Measurements from ENCODE around the gene RIMS1.
"Not testable (repeated sequence)": the region's sequence is repeated elsewhere in the genome, so short reads cannot be mapped to it uniquely, and the experiment has no call there.

RIMS1 gene

DNA sequence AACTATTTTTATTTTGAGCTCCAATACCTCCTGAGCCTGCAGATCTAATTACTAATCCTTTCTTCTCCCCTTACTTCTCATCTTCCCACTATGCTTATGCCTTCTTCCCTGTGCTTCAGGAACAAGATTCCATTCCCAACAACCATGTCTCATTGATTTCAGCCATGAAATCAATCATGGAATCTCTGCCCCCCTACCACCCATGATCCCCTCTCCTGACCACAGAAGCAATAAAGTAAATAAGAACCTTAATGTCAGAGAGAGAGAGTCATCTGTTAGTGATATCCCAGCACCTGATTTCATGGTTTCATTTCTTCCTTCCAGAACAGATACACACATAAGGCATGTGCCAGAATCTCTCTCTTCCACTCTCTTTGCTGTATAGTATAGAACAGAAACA is 395.9 kb downstream of the RIMS1 start:
- no peaks in the 10 kb centered on the region for H3K36me3 ChIP-seq (ENCODE audit: insufficient read depth, low read length)
- no peaks in the 10 kb centered on the region for H3K27me3 ChIP-seq (ENCODE audit: insufficient read depth, low read length)
- no peaks in the 10 kb centered on the region for H3K4me1 ChIP-seq (ENCODE audit: insufficient read depth, low read length)
- no peak overlapping the region for H3K4me3 ChIP-seq (ENCODE audit: low read length)
- no peaks in the 10 kb centered on the region for H3K9me3 ChIP-seq (ENCODE audit: low read length)
- no peak overlapping the region for H2AFZ ChIP-seq (ENCODE audit: low read depth, low read length)

DNA sequence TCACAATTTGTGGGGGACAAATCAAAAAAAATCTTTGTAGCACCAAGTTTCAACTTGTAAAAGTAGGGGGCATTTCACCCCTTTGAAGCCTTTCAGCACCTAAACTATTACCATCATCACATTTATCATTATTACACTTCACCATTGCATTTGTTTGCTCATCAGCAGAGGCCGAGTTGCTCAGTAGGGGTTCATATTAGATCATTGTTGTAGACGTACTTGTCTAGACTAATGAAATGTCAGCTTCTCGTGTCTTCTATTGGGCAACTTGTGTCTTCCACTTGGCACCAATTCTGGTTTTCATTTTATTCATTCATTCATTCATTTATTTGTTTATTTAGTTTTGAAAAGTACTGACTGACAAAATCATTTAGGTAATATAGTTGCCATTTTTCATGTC is 397.2 kb downstream of the RIMS1 start:
- H3K27me3 ChIP-seq (ENCODE audit: insufficient read depth, low read length) = no peaks in the 10 kb centered on the region
- H3K9me3 ChIP-seq (ENCODE audit: low read length) = no peaks in the 10 kb centered on the region
- no peak overlapping the region for H3K4me3 ChIP-seq (ENCODE audit: low read length)
- no peaks in the 10 kb centered on the region for H3K36me3 ChIP-seq (ENCODE audit: insufficient read depth, low read length)
- peaks cover 5% of the 10 kb centered on the region for H3K4me1 ChIP-seq (ENCODE audit: insufficient read depth, low read length)
- H2AFZ ChIP-seq (ENCODE audit: low read depth, low read length) = no peak overlapping the region

DNA sequence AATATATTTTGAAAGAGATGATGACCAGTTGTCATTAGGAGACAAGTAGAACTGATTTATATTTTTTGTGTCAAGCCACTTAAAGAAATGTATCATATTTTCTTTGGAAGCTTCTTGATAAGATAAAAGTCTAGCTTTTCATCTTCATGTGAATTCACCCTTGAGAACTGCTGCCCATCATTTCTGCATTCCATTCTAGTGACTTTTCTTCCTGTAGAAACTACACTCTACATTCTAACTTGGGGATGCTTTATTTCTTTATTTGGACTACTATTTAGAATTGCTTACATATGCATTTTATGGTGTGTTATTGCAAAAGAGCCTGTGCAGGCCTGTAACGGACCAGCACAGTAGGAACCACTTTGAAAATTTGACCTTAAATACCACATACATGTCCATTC is 400.6 kb downstream of the RIMS1 start:
- H3K4me1 ChIP-seq (ENCODE audit: insufficient read depth, low read length) = peaks cover 13% of the 10 kb centered on the region
- no peaks in the 10 kb centered on the region for H3K27me3 ChIP-seq (ENCODE audit: insufficient read depth, low read length)
- H3K4me3 ChIP-seq (ENCODE audit: low read length) = no peak overlapping the region
- H3K9me3 ChIP-seq (ENCODE audit: low read length) = peaks cover 2% of the 10 kb centered on the region
- no peaks in the 10 kb centered on the region for H3K36me3 ChIP-seq (ENCODE audit: insufficient read depth, low read length)
- H2AFZ ChIP-seq (ENCODE audit: low read depth, low read length) = no peak overlapping the region

DNA sequence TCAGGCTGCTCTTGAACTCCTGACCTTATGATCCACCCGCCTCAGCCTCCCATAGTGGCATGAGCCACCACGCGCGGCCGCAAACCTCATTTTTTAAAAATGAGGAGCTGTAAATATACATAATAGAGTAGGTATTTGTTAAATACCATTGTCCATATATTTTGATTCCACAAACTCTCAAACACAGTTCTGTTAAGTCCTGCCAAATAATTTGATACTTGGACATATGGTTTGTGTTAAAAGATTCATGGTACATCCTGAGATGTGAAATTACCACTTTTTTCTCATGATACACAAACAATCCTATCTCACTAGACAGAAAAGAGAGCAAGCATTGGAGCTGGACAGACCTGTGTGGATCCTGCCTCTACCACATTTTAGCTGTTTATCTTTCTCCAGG is 401.5 kb downstream of the RIMS1 start:
- Histone ChIP-seq H2AFZ (ENCODE audit: low read depth, low read length) (no peak overlapping the region), H3K4me1 (ENCODE audit: insufficient read depth, low read length) (peaks cover 13% of the 10 kb centered on the region), H3K36me3 (ENCODE audit: insufficient read depth, low read length) (no peaks in the 10 kb centered on the region), H3K27me3 (ENCODE audit: insufficient read depth, low read length) (no peaks in the 10 kb centered on the region), H3K4me3 (ENCODE audit: low read length) (no peak overlapping the region), H3K9me3 (ENCODE audit: low read length) (peaks cover 2% of the 10 kb centered on the region)

DNA sequence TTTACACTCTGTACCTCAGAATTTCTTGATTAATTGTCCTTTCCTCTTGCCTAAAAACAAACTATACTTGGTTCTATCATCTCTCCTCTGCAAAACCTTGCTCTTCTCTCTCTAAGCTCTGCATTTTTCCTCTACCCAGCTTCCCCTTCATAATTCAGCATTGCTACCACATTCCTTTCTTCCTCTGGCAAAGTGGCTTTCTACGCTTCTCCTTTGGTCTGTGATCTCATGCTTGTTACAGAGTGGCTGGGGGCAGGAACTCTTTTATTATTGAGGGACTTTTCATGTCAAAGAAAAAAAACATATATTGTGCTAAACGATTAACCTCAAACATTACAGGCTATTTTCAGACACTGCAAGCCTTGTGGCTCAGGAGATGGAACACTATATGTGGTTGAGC is 402.2 kb downstream of the RIMS1 start:
- no peaks in the 10 kb centered on the region for H3K27me3 ChIP-seq (ENCODE audit: insufficient read depth, low read length)
- H3K4me1 ChIP-seq (ENCODE audit: insufficient read depth, low read length) = peaks cover 13% of the 10 kb centered on the region
- no peak overlapping the region for H3K4me3 ChIP-seq (ENCODE audit: low read length)
- H3K36me3 ChIP-seq (ENCODE audit: insufficient read depth, low read length) = no peaks in the 10 kb centered on the region
- peak overlapping the region; percentile 10 for H2AFZ ChIP-seq (ENCODE audit: low read depth, low read length)
- peaks cover 2% of the 10 kb centered on the region for H3K9me3 ChIP-seq (ENCODE audit: low read length)

DNA sequence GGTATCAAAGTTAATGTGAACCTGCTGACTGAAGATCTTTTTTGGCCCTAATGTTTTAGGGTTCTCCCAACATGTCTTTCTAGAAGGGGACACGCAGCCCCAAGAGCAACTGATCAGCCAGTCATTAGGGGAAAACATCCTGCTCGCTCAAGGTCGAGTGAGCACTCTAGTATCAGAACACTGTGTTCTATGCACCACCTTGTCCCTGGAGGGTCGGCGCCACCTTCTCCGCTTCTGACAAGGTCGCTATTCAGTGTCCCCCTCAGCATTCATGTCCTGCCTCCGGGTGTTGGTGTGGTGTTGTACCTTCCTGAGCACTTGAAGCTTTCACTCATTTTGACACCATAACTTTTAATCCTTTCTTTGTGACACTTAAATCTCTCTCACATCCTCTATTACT is 404.3 kb downstream of the RIMS1 start:
- Histone ChIP-seq H3K9me3 (ENCODE audit: low read length) (peaks cover 2% of the 10 kb centered on the region), H3K4me1 (ENCODE audit: insufficient read depth, low read length) (peaks cover 13% of the 10 kb centered on the region), H3K27me3 (ENCODE audit: insufficient read depth, low read length) (no peaks in the 10 kb centered on the region), H2AFZ (ENCODE audit: low read depth, low read length) (no peak overlapping the region), H3K36me3 (ENCODE audit: insufficient read depth, low read length) (no peaks in the 10 kb centered on the region), H3K4me3 (ENCODE audit: low read length) (no peak overlapping the region)

DNA sequence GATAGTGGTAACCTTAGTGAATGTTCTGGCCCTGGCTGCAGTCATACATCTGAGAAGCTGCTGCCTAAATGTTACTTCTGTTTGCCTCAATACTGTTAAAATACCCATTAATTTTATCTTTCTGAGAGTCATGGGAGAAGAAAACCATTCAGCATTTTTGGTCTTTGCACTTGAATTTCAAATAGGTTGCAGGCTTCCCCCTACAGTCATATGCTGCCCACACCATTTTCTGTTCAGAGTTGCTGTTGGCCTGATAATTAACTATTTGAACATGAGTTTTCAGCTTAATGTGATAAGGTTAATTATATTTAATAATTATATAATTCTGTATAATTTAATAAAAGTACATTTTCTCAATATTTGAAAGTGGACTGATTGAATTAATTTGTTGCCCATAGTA is 410.0 kb downstream of the RIMS1 start:
- Histone ChIP-seq H3K27me3 (ENCODE audit: insufficient read depth, low read length) (no peaks in the 10 kb centered on the region), H3K4me3 (ENCODE audit: low read length) (no peak overlapping the region), H3K4me1 (ENCODE audit: insufficient read depth, low read length) (no peaks in the 10 kb centered on the region), H3K9me3 (ENCODE audit: low read length) (no peaks in the 10 kb centered on the region), H2AFZ (ENCODE audit: low read depth, low read length) (no peak overlapping the region), H3K36me3 (ENCODE audit: insufficient read depth, low read length) (no peaks in the 10 kb centered on the region)

DNA sequence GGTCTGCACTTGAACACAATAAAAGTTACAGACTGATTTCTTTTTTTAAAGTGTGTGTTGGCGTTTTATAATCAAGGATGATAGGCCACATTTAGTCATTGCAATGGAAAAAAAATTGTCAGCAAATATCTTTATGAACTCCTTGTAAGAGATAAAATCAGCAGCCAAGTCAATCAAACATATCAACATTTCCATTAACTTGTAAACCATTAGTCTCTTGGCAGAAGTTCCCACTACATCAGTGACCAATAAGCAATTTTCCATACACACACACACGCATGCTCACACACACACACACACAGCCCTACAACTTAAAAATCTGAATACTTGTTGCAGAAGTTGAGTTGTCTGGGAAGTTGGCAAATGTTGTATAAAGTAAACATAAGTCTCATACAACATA is 419.6 kb downstream of the RIMS1 start:
- Histone ChIP-seq H3K4me1 (ENCODE audit: insufficient read depth, low read length) (no peaks in the 10 kb centered on the region), H3K36me3 (ENCODE audit: insufficient read depth, low read length) (no peaks in the 10 kb centered on the region), H3K27me3 (ENCODE audit: insufficient read depth, low read length) (no peaks in the 10 kb centered on the region), H3K4me3 (ENCODE audit: low read length) (no peak overlapping the region), H3K9me3 (ENCODE audit: low read length) (no peaks in the 10 kb centered on the region), H2AFZ (ENCODE audit: low read depth, low read length) (no peak overlapping the region)

DNA sequence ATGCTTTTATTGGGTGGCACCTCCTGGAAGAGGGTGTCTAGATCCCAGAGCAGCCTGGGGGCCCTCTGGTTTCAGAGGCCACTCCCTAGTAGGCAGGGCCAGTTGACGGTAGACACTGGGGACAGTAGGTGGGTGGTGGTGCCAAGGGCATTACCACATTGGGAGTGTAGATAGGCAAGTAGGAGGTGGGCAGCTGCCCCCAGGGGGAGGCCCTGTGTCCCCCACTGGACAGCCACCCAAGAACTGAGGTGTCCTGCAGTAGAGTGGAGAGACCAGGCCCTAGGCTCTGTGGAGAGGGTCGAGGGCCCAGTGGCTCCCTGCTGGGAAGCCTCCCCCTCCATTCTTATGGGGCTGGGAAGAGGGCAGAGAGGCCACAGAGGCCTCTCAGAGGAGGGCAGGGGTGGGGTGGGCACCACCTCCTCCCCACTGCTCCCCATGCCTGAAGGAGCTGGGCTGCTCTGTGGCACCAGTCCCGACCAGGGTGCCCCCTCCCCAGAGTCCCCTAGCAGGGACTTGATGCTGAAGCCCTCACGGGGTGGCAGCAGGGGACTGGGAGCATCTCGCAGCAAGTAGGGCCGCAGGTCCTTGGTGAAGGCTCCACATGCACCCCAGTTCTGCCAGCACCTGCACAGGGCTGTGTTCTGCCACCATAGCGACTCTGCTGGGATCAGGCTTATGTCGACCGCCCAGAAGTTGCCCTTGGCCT is 430.5 kb downstream of the RIMS1 start:
- H3K4me1 ChIP-seq (ENCODE audit: insufficient read depth, low read length) = no peaks in the 10 kb centered on the region
- no peak overlapping the region for H2AFZ ChIP-seq (ENCODE audit: low read depth, low read length)

DNA sequence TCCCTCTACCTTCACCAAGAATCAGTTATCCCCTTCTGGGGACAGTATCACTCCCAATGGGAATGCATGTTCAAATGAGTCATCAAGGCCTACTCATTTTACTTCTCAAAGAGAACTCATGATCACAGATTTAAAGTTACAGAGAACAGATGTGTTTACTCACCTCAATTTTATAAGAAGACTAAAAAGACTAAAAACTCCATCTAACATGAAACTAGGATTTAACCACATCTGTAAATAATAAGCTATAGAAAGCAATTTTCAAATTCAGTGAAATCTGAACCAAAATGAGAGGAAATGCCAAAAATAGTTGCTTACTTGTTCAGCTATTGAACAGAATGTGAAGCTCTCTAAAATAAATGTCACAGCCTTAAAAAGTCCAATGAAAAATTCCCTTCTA is 435.4 kb downstream of the RIMS1 start:
- H3K27me3 ChIP-seq (ENCODE audit: insufficient read depth, low read length) = no peaks in the 10 kb centered on the region
- H3K4me3 ChIP-seq (ENCODE audit: low read length) = no peak overlapping the region
- H2AFZ ChIP-seq (ENCODE audit: low read depth, low read length) = no peak overlapping the region
- no peaks in the 10 kb centered on the region for H3K9me3 ChIP-seq (ENCODE audit: low read length)
- H3K4me1 ChIP-seq (ENCODE audit: insufficient read depth, low read length) = peaks cover 8% of the 10 kb centered on the region
- no peaks in the 10 kb centered on the region for H3K36me3 ChIP-seq (ENCODE audit: insufficient read depth, low read length)

More for the DNA sequence above, 430.5 kb downstream of the RIMS1 start:
- Histone ChIP-seq H3K36me3 (ENCODE audit: insufficient read depth, low read length) (no peaks in the 10 kb centered on the region), H3K9me3 (ENCODE audit: low read length) (no peaks in the 10 kb centered on the region), H3K27me3 (ENCODE audit: insufficient read depth, low read length) (no peaks in the 10 kb centered on the region), H3K4me3 (ENCODE audit: low read length) (no peak overlapping the region)

DNA sequence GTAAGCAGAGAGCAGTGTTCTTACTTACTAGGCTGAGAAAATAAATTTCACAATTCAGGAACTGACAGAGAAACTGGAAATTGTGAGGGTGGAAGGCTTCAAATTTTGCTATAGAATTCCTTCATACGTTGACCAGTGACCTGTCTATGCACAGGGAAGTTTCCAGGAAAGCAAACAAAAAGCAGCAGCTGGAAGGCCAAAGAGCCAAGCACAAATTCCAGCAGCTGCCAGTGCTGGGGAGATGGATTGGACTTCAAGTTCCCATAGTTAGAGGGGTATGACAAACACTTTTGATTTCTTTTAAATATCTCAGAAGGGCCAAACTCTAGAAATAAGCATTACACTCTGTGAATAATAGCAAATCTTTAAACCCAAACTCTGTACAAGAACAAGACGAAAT is 436.4 kb downstream of the RIMS1 start:
- Histone ChIP-seq H3K4me1 (ENCODE audit: insufficient read depth, low read length) (peaks cover 11% of the 10 kb centered on the region), H3K9me3 (ENCODE audit: low read length) (no peaks in the 10 kb centered on the region)

DNA sequence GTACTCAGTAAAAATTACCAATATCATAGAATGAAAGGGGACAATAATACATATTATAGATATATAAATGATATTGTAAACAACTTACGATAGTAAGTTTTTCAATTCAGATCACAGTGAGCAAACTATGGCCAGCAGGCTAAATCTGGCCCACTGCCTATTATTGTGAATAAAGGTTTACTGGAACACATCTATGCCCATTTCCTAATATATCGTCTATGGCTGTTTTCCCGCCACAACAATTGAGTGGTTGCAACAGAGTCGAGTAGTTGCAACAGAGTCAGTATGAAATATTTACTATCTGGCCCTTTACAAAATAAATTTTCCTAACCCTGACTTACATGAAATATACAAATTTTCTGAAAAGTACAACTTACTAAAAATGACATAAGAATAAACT is 438.2 kb downstream of the RIMS1 start:
- Histone ChIP-seq H3K27me3 (ENCODE audit: insufficient read depth, low read length) (no peaks in the 10 kb centered on the region), H3K36me3 (ENCODE audit: insufficient read depth, low read length) (no peaks in the 10 kb centered on the region), H3K9me3 (ENCODE audit: low read length) (no peaks in the 10 kb centered on the region)

More for the DNA sequence above, 436.4 kb downstream of the RIMS1 start:
- Histone ChIP-seq H3K27me3 (ENCODE audit: insufficient read depth, low read length) (no peaks in the 10 kb centered on the region), H3K4me3 (ENCODE audit: low read length) (no peak overlapping the region), H3K36me3 (ENCODE audit: insufficient read depth, low read length) (no peaks in the 10 kb centered on the region), H2AFZ (ENCODE audit: low read depth, low read length) (no peak overlapping the region)

DNA sequence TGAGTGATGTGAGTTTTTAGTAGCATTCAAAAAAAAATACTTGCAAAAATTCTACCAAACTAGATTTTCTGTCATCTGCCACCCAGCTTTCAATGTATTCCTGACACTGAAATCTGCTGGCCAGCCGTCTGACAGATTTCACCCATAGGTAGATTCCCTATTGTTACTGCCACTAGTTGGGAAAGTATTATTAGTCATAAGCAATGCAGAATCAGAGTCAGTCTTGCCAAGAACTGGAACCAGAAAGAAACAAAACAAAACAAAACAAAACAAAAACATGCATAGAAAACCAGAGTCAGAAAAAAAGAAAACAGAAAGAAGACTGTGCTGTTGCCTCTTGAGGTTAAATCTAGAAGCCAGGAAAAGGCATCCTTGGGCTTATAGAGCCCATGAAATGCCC is 442.4 kb downstream of the RIMS1 start:
- Histone ChIP-seq H3K4me3 (ENCODE audit: low read length) (no peak overlapping the region), H3K9me3 (ENCODE audit: low read length) (no peaks in the 10 kb centered on the region), H3K4me1 (ENCODE audit: insufficient read depth, low read length) (peaks cover 5% of the 10 kb centered on the region), H3K27me3 (ENCODE audit: insufficient read depth, low read length) (no peaks in the 10 kb centered on the region), H3K36me3 (ENCODE audit: insufficient read depth, low read length) (no peaks in the 10 kb centered on the region), H2AFZ (ENCODE audit: low read depth, low read length) (no peak overlapping the region)

More for the DNA sequence above, 438.2 kb downstream of the RIMS1 start:
- H3K4me1 ChIP-seq (ENCODE audit: insufficient read depth, low read length) = peaks cover 11% of the 10 kb centered on the region
- H2AFZ ChIP-seq (ENCODE audit: low read depth, low read length) = no peak overlapping the region
- H3K4me3 ChIP-seq (ENCODE audit: low read length) = no peak overlapping the region

DNA sequence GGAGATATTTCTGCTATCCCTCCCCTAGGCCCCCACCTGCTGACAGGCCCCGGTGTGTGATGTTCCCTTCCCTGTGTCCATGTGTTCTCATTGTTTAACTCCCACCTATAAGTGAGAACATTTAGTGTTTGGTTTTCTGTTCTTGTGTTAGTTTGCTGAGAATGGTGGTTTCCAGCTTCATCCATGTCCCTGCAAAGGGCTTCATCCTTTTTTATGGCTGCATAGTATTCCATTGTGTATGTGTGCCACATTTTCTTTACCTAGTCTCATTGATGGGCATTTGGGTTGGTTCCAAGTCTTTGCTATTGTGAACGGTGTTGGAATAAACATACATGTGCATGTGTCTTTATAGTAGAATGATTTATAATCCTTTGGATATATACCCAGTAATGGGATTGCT is 448.9 kb downstream of the RIMS1 start:
- not testable (repeated sequence) for H3K9me3 ChIP-seq (ENCODE audit: low read length); H3K27me3 ChIP-seq (ENCODE audit: insufficient read depth, low read length); H3K4me3 ChIP-seq (ENCODE audit: low read length); H3K36me3 ChIP-seq (ENCODE audit: insufficient read depth, low read length); H2AFZ ChIP-seq (ENCODE audit: low read depth, low read length); H3K4me1 ChIP-seq (ENCODE audit: insufficient read depth, low read length)

All from neuron (in vitro differentiated cells).